HEK293 (cell line): ENCODE data around the gene P2RX6.

Experiments used
- CTCF ChIA-PET: fragments of 350-600 bp; formaldehyde crosslinking; extraction: SDS; loops from one replicate; lab custom pipeline; 2021; ENCODE audit warnings: antibody characterized with exemption; lab: Yijun Ruan, JAX
- POLR2A ChIA-PET: fragments of 300-600 bp; formaldehyde crosslinking; extraction: SDS; loops from one replicate; lab custom pipeline; 2020; ENCODE audit warnings: antibody characterized with exemption, inconsistent platforms; lab: Yijun Ruan, JAX
- H3K27ac ChIP-seq: fragments of 200-500 bp; sonication (Bioruptor generic); 2 replicates; pipeline ENCODE4 v1.5.1; 2014; ENCODE audit warnings: low read depth, low read length, control low read depth, inconsistent platforms; ENCODE audit errors: extremely low read depth
- H3K36me3 ChIP-seq, 2 experiments: fragments of 200-500 bp in 1 of 2; sonication (Bioruptor generic) in 1 of 2; 1 replicate in 1 of 2; 2 replicates in 1 of 2; pipeline ENCODE4 v1.5.1; 2014 to 2017; ENCODE audit warnings: inconsistent platforms in 2 of 2, low read length in 2 of 2; ENCODE audit not compliant: control insufficient read depth in 2 of 2, insufficient read depth in 1 of 2
- H3K4me1 ChIP-seq: fragments of 200-500 bp; sonication (Bioruptor generic); 2 replicates; pipeline ENCODE4 v1.5.1; 2014; ENCODE audit warnings: mild to moderate bottlenecking, low read length, inconsistent platforms; ENCODE audit not compliant: control insufficient read depth, insufficient read depth
- H3K4me3 ChIP-seq: 2 replicates; pipeline ENCODE4 v1.5.1; 2011; ENCODE audit warnings: low read depth, mild to moderate bottlenecking, control low read depth, low read length, moderate library complexity
- H3K9me3 ChIP-seq: fragments of 200-500 bp; sonication (Bioruptor generic); 2 replicates; pipeline ENCODE4 v1.5.1; 2014; ENCODE audit warnings: low read depth, low read length, inconsistent platforms; ENCODE audit not compliant: control insufficient read depth, insufficient read depth
- FEZF1 ChIP-seq: fragments of 450-650 bp; formaldehyde crosslinking; IDR thresholded peaks from 2 replicates; pipeline ENCODE4 v1.5.1; 2016; ENCODE audit warnings: missing biosample characterization, missing genetic modification characterization
- HIC1 ChIP-seq: fragments of 450-650 bp; formaldehyde crosslinking; IDR thresholded peaks from 2 replicates; pipeline ENCODE4 v1.5.1; 2016; ENCODE audit warnings: missing biosample characterization, missing genetic modification characterization
- HOXA7 ChIP-seq: sonication (generic); formaldehyde crosslinking; IDR thresholded peaks from 2 replicates; pipeline ENCODE4 v1.8.1; 2022; ENCODE audit warnings: missing genetic modification reagents, borderline replicate concordance
- HOXD13 ChIP-seq: sonication (generic); formaldehyde crosslinking; IDR thresholded peaks from 2 replicates; pipeline ENCODE4 v1.8.0; 2022; ENCODE audit warnings: missing genetic modification reagents, borderline replicate concordance
- KLF16 ChIP-seq: fragments of 450-650 bp; formaldehyde crosslinking; IDR thresholded peaks from 2 replicates; pipeline ENCODE4 v1.5.1; 2017; ENCODE audit warnings: missing biosample characterization, missing genetic modification characterization
- SCRT1 ChIP-seq: fragments of 450-650 bp; formaldehyde crosslinking; IDR thresholded peaks from 2 replicates; pipeline ENCODE4 v1.5.1; 2016; ENCODE audit warnings: missing biosample characterization, missing genetic modification characterization, borderline replicate concordance
- SETDB1 ChIP-seq: IDR thresholded peaks from one replicate; pipeline ENCODE4 v1.6.1; 2017; ENCODE audit warnings: mild to moderate bottlenecking, low read length, moderate library complexity, mixed read lengths; ENCODE audit not compliant: insufficient read length
- YY1 ChIP-seq: fragments of 450-650 bp; formaldehyde crosslinking; IDR thresholded peaks from 2 replicates; pipeline ENCODE4 v1.5.1; 2018; ENCODE audit warnings: missing biosample characterization, missing genetic modification characterization
- ZBTB26 ChIP-seq: fragments of 450-650 bp; formaldehyde crosslinking; optimal IDR thresholded peaks from 2 replicates; pipeline ENCODE3; 2016; ENCODE audit warnings: missing biosample characterization, mild to moderate bottlenecking, missing genetic modification characterization
- ZEB2 ChIP-seq: fragments of 450-650 bp; formaldehyde crosslinking; IDR thresholded peaks from 2 replicates; pipeline ENCODE4 v1.5.1; 2016; ENCODE audit warnings: missing biosample characterization, missing genetic modification characterization
- ZFP41 ChIP-seq: fragments of 450-650 bp; formaldehyde crosslinking; IDR thresholded peaks from 2 replicates; pipeline ENCODE4 v1.5.1; 2016; ENCODE audit warnings: missing biosample characterization, missing genetic modification characterization, borderline replicate concordance
- ZNF114 ChIP-seq: fragments of 450-650 bp; formaldehyde crosslinking; IDR thresholded peaks from 2 replicates; pipeline ENCODE4 v1.5.0; 2017; ENCODE audit warnings: missing biosample characterization, missing genetic modification characterization
- ZNF202 ChIP-seq: fragments of 450-650 bp; formaldehyde crosslinking; IDR thresholded peaks from 2 replicates; pipeline ENCODE4 v1.5.1; 2016; ENCODE audit warnings: missing biosample characterization, missing genetic modification characterization, borderline replicate concordance
- ZNF449 ChIP-seq: fragments of 450-650 bp; formaldehyde crosslinking; IDR thresholded peaks from 2 replicates; pipeline ENCODE4 v1.5.1; 2017; ENCODE audit warnings: missing biosample characterization, mild to moderate bottlenecking, missing genetic modification characterization, moderate library complexity
- ZNF488 ChIP-seq: fragments of 450-650 bp; formaldehyde crosslinking; IDR thresholded peaks from 2 replicates; pipeline ENCODE4 v1.5.1; 2016; ENCODE audit warnings: missing biosample characterization, missing genetic modification characterization
- ZNF555 ChIP-seq: fragments of 450-650 bp; formaldehyde crosslinking; conservative IDR thresholded peaks from 2 replicates; pipeline ENCODE4 v1.5.1; 2017; ENCODE audit warnings: missing biosample characterization, mild to moderate bottlenecking, missing genetic modification characterization, inconsistent platforms
- ZNF623 ChIP-seq: fragments of 450-650 bp; formaldehyde crosslinking; IDR thresholded peaks from 2 replicates; pipeline ENCODE4 v1.5.1; 2016; ENCODE audit warnings: missing biosample characterization, missing genetic modification characterization
- ZNF626 ChIP-seq: fragments of 450-650 bp; sonication (Bioruptor Pico); formaldehyde crosslinking; IDR thresholded peaks from 2 replicates; pipeline ENCODE4 v1.5.1; 2018; ENCODE audit warnings: missing biosample characterization, missing genetic modification characterization, inconsistent platforms
- ZNF639 ChIP-seq: fragments of 450-650 bp; formaldehyde crosslinking; IDR thresholded peaks from 2 replicates; pipeline ENCODE4 v1.5.1; 2016; ENCODE audit warnings: missing biosample characterization, missing genetic modification characterization
- ZNF660 ChIP-seq: fragments of 450-650 bp; IDR thresholded peaks from 2 replicates; pipeline ENCODE4 v1.5.1; 2018; ENCODE audit warnings: missing biosample characterization, mild to moderate bottlenecking, missing genetic modification characterization
- ZNF707 ChIP-seq: fragments of 450-650 bp; formaldehyde crosslinking; IDR thresholded peaks from 2 replicates; pipeline ENCODE4 v1.5.1; 2016; ENCODE audit warnings: missing biosample characterization, missing genetic modification characterization
- ZNF747 ChIP-seq: fragments of 450-650 bp; formaldehyde crosslinking; IDR thresholded peaks from 2 replicates; pipeline ENCODE4 v1.5.1; 2016; ENCODE audit warnings: missing biosample characterization, missing genetic modification characterization
- ZNF76 ChIP-seq: fragments of 450-650 bp; formaldehyde crosslinking; IDR thresholded peaks from 2 replicates; pipeline ENCODE4; 2016; ENCODE audit warnings: low read depth, missing biosample characterization, missing genetic modification characterization, borderline replicate concordance
- ZSCAN18 ChIP-seq: fragments of 450-650 bp; formaldehyde crosslinking; IDR thresholded peaks from 2 replicates; pipeline ENCODE4 v1.5.1; 2016; ENCODE audit warnings: missing biosample characterization, missing genetic modification characterization
- ZSCAN4 ChIP-seq: fragments of 450-650 bp; formaldehyde crosslinking; IDR thresholded peaks from 2 replicates; pipeline ENCODE4 v1.5.1; 2017; ENCODE audit warnings: missing biosample characterization, missing genetic modification characterization

The P2RX6 gene

GRCh38 chr22:20980938-20981722, 33.8 kb upstream of the P2RX6 start (continued):
- no peak for TF ChIP-seq ZSCAN4
- peak; percentile 53 for TF ChIP-seq HIC1
- no peak for TF ChIP-seq ZNF449 (tag by site-specific recombination)
- no peak for TF ChIP-seq ZNF660
- TF ChIP-seq ZNF639 (tag by site-specific recombination): no peak
- no peak for TF ChIP-seq ZNF76 (tag by site-specific recombination)
- TF ChIP-seq ZEB2 (tag by site-specific recombination): no peak

GRCh38 chr22:20981787-20982562, 33.0 kb upstream of the P2RX6 start, which contains the start of gene LZTR1:
LZTR1 (plus strand) TSS chr22:20982297; CDS start chr22:20982372, 75 bp downstream.
- H3K4me3 ChIP-seq: peak within 1 kb of the TSS; percentile 78
- no peaks in the 10 kb centered on the region for H3K9me3 ChIP-seq
- CTCF ChIA-PET: interaction anchor here (0.6 to 3.2 kb wide), 15 partner anchors 9 to 208 kb away, joined by 3 to 14 read pairs (median 4); partner anchors contain the start of gene AIFM3
- no peaks in the 10 kb centered on the region for H3K4me1 ChIP-seq
- H3K36me3 ChIP-seq: peaks cover 4 to 33% of the 10 kb centered on the region in 2 experiments; a peak in 2 of 3 replicates
- POLR2A ChIA-PET: interaction anchor here (0.6 to 3.7 kb wide), 41 partner anchors 9 to 204 kb away, joined by 3 to 80 read pairs (median 4); partner anchors contain the start of genes AIFM3, CRKL, P2RX6 and THAP7
- H3K27ac ChIP-seq: peak within 1 kb of the TSS; percentile 62
- peak; percentile 77 for TF ChIP-seq KLF16
- peak; percentile 95 for TF ChIP-seq ZBTB26
- TF ChIP-seq ZNF707 (tag by site-specific recombination): no peak
- TF ChIP-seq ZNF623 (tag by site-specific recombination): no peak
- TF ChIP-seq ZSCAN18: no peak; the same call in 1 of the 2 replicates
- TF ChIP-seq HOXD13 (CRISPR knock-in tag): no peak
- TF ChIP-seq ZNF747 (tag by site-specific recombination): no peak
- TF ChIP-seq SCRT1: no peak
- no peak for TF ChIP-seq ZNF202 (tag by site-specific recombination)
- no peak for TF ChIP-seq ZFP41 (tag by site-specific recombination)
- no peak for TF ChIP-seq ZNF555 (tag by site-specific recombination)
- no peak for TF ChIP-seq ZNF114 (tag by site-specific recombination)
- no peak for TF ChIP-seq ZNF488
- TF ChIP-seq SETDB1: no peak
- TF ChIP-seq FEZF1 (tag by site-specific recombination): peak; percentile 36; the same call in 1 of the 2 replicates
- TF ChIP-seq HOXA7 (CRISPR knock-in tag): no peak
- TF ChIP-seq YY1: peak; percentile 73
- TF ChIP-seq ZNF626 (tag by site-specific recombination): no peak
